ENCODE results near the gene AQP1.

DNA sequence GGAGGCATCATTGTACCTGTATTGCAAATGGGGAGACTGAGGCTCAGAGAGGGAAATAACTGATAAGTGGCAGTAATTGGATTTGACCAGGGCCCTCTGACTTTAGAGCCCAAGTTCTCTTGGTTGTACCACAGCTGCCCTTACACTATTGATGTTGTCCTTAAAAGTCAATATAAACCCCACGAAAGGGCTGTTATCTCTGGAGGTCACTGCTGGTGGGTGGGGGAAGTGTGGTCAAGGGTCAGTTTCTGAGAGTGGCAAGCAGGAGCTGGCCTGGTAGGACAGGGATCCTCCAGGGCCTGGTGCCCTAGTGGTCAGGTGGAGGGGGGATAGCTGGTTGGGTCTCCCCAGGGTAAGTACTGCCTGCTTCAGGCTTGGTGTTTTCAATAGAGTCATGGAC, 44.2 kb upstream of the AQP1 start:
- TF ChIP-seq, protein P1, sequence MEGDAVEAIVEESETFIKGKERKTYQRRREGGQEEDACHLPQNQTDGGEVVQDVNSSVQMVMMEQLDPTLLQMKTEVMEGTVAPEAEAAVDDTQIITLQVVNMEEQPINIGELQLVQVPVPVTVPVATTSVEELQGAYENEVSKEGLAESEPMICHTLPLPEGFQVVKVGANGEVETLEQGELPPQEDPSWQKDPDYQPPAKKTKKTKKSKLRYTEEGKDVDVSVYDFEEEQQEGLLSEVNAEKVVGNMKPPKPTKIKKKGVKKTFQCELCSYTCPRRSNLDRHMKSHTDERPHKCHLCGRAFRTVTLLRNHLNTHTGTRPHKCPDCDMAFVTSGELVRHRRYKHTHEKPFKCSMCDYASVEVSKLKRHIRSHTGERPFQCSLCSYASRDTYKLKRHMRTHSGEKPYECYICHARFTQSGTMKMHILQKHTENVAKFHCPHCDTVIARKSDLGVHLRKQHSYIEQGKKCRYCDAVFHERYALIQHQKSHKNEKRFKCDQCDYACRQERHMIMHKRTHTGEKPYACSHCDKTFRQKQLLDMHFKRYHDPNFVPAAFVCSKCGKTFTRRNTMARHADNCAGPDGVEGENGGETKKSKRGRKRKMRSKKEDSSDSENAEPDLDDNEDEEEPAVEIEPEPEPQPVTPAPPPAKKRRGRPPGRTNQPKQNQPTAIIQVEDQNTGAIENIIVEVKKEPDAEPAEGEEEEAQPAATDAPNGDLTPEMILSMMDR (conservative IDR thresholded peaks at IDR 0.05; ENCODE audit: low read depth, low read length): no peak
- TF ChIP-seq EZH2 (IDR thresholded peaks at IDR 0.05; ENCODE audit: borderline replicate concordance, low read depth, low read length, poor library complexity, severe bottlenecking): no peak
